GM23338 (cell line): ENCODE results near the gene UNC45A. TPM values are rescaled to one million over a fixed set of nuclear protein-coding genes. Genes with fewer than 3 reads are reported as not detected.

Source experiments
- ATAC-seq: fragments of 200-7000 bp; cut with Tn5 transposase; 3 replicates; pipeline ENCODE4 v1.9.1; 2020
- DNase-seq: peaks from one replicate; pipeline ENCODE4 v3.0.0-alpha.2; 2015; ENCODE audit warnings: low spot score
- H2AFZ ChIP-seq: fragments of 200-600 bp; sonication (generic); 2 replicates; pipeline ENCODE4 v1.8.0; 2016; ENCODE audit warnings: antibody characterized with exemption, mild to moderate bottlenecking, moderate library complexity
- H3F3A ChIP-seq: fragments of 200-600 bp; sonication (generic); replicated peaks from 2 replicates; pipeline ENCODE4 v1.8.0; 2017; ENCODE audit warnings: antibody characterized with exemption, mixed run types, low read depth
- H3K27ac ChIP-seq: fragments of 200-600 bp; sonication (generic); 2 replicates; pipeline ENCODE4 v1.6.1; 2016; ENCODE audit warnings: low read depth
- H3K27me3 ChIP-seq: fragments of 200-600 bp; sonication (generic); 2 replicates; pipeline ENCODE4 v1.8.0; 2016; ENCODE audit warnings: mild to moderate bottlenecking, mixed run types, moderate library complexity; ENCODE audit not compliant: insufficient read depth
- H3K36me3 ChIP-seq: fragments of 200-600 bp; sonication (generic); 2 replicates; pipeline ENCODE4 v1.8.0; 2016; ENCODE audit warnings: mild to moderate bottlenecking; ENCODE audit not compliant: insufficient read depth
- H3K4me1 ChIP-seq: fragments of 200-600 bp; sonication (generic); 2 replicates; pipeline ENCODE4 v1.8.0; 2016; ENCODE audit warnings: mild to moderate bottlenecking, moderate library complexity; ENCODE audit not compliant: insufficient read depth
- H3K4me2 ChIP-seq: fragments of 200-600 bp; sonication (generic); 2 replicates; pipeline ENCODE4 v1.7.1; 2017; ENCODE audit warnings: mixed run types
- H3K4me3 ChIP-seq: fragments of 200-600 bp; sonication (generic); 2 replicates; pipeline ENCODE4 v1.6.1; 2016; ENCODE audit warnings: mixed run types
- H3K79me2 ChIP-seq: fragments of 200-600 bp; sonication (generic); replicated peaks from 2 replicates; pipeline ENCODE4 v1.8.0; 2017; ENCODE audit warnings: mild to moderate bottlenecking; ENCODE audit not compliant: insufficient read depth
- H3K9me2 ChIP-seq: fragments of 200-600 bp; sonication (generic); 2 replicates; pipeline ENCODE4 v1.8.0; 2017; ENCODE audit not compliant: insufficient read depth
- H4K20me1 ChIP-seq: fragments of 200-600 bp; sonication (generic); replicated peaks from 2 replicates; pipeline ENCODE4 v1.8.0; 2017; ENCODE audit warnings: mild to moderate bottlenecking; ENCODE audit not compliant: insufficient read depth
- H3K27ac Mint-ChIP-seq: 2 replicates; pipeline ENCODE4 v1.8.0; 2020; ENCODE audit warnings: inconsistent platforms, mild to moderate bottlenecking, moderate library complexity, mixed read lengths
- H3K27me3 Mint-ChIP-seq: 3 replicates; pipeline ENCODE4 v1.8.0; 2022; ENCODE audit warnings: low read depth, mild to moderate bottlenecking, moderate library complexity, mixed read lengths, inconsistent platforms; ENCODE audit not compliant: insufficient read depth, poor library complexity
- H3K36me3 Mint-ChIP-seq: 3 replicates; pipeline ENCODE4 v1.8.0; 2021; ENCODE audit warnings: low read depth, mild to moderate bottlenecking, inconsistent platforms, moderate library complexity, mixed read lengths
- H3K4me1 Mint-ChIP-seq: 3 replicates; pipeline ENCODE4 v1.8.0; 2020; ENCODE audit warnings: mild to moderate bottlenecking, inconsistent platforms, mixed read lengths
- H3K4me3 Mint-ChIP-seq: 3 replicates; pipeline ENCODE4 v1.8.0; 2021; ENCODE audit warnings: moderate library complexity, mild to moderate bottlenecking, inconsistent platforms, mixed read lengths
- H3K9me3 Mint-ChIP-seq: 3 replicates; pipeline ENCODE4 v1.8.0; 2020; ENCODE audit warnings: moderate library complexity, mild to moderate bottlenecking, inconsistent platforms, mixed read lengths
- ETS1 ChIP-seq: IDR thresholded peaks from 2 replicates; pipeline ENCODE4 v1.6.1; 2016; ENCODE audit warnings: antibody characterized with exemption
- EZH2phosphoT487 ChIP-seq: fragments of 200-600 bp; sonication (generic); IDR thresholded peaks from one replicate; pipeline ENCODE4 v1.8.1; 2018; ENCODE audit warnings: antibody characterized with exemption; ENCODE audit not compliant: unreplicated experiment
- JUNB ChIP-seq: IDR thresholded peaks from one replicate; pipeline ENCODE4 v1.6.1; 2016; ENCODE audit warnings: antibody characterized with exemption; ENCODE audit not compliant: unreplicated experiment
- POLR2AphosphoS5 ChIP-seq: IDR thresholded peaks from 2 replicates; pipeline ENCODE4 v1.6.1; 2016; ENCODE audit warnings: antibody characterized with exemption, low read depth
- REST ChIP-seq: IDR thresholded peaks from one replicate; pipeline ENCODE4 v1.6.1; 2018; ENCODE audit warnings: antibody characterized with exemption; ENCODE audit not compliant: unreplicated experiment
- ZNF114 ChIP-seq: fragments of 250-450 bp; sonication (Bioruptor Pico); IDR thresholded peaks from 2 replicates; pipeline ENCODE4 v1.5.0; 2020; ENCODE audit warnings: mild to moderate bottlenecking, moderate library complexity
- ZNF331 ChIP-seq: fragments of 250-450 bp; sonication (Bioruptor Pico); IDR thresholded peaks from 2 replicates; pipeline ENCODE4 v1.5.0; 2020; ENCODE audit warnings: low read depth, mild to moderate bottlenecking, moderate library complexity
- ZNF462 ChIP-seq: fragments of 250-450 bp; sonication (Bioruptor Pico); IDR thresholded peaks from 2 replicates; pipeline ENCODE4 v1.5.0; 2020; ENCODE audit warnings: mild to moderate bottlenecking, moderate library complexity
- polyA plus RNA-seq: library from polyadenylated mRNA; unstranded; fragments of >200 nt; fragmentation: Nextera tagmentation; extraction: Ambion mirVana; gene quantifications from 2 replicates; pipeline ENCODE4 v1.2.1, GENCODE V29; 2016
- total RNA-seq: library from RNA; depleted of rRNA; stranded (reverse); fragments of >200 nt; shearing (Covaris generic); gene quantifications from 2 replicates; pipeline ENCODE4 v1.2.3, GENCODE V29; 2014

UNC45A gene
- total and polyA plus RNA-seq, 2 experiments from 2014 or later = 40.2 to 86.8 TPM

GRCh38 chr15:90945091-90945490 lies 10.0 kb downstream of the UNC45A start (continued):
- TF ChIP-seq ZNF462 (CRISPR knock-in tag) (no peak), EZH2phosphoT487 (no peak)

- TF ChIP-seq REST (no peak), POLR2AphosphoS5 (no peak), JUNB (no peak), ZNF114 (no peak), ZNF331 (CRISPR knock-in tag) (no peak), ETS1 (no peak)
- H3K9me2 ChIP-seq = no peaks in the 10 kb centered on the region
- no peak overlapping the region for H2AFZ ChIP-seq
- no peak overlapping the region for H3K4me2 ChIP-seq
- DNase-seq = no peak
- no peaks in the 10 kb centered on the region for H3K79me2 ChIP-seq
- Mint-ChIP-seq H3K4me3 (no peak overlapping the region), H3K9me3 (no peaks in the 10 kb centered on the region), H3K36me3 (peaks cover 75% of the 10 kb centered on the region), H3K27ac (no peak overlapping the region), H3K27me3 (peaks cover 4% of the 10 kb centered on the region), H3K4me1 (no peaks in the 10 kb centered on the region)
- peaks cover 13% of the 10 kb centered on the region; the same call in 1 of the 2 replicates for H3K36me3 ChIP-seq
- no peak overlapping the region for H3K27ac ChIP-seq
- no peak overlapping the region for H3K4me3 ChIP-seq
- no peaks in the 10 kb centered on the region for H3F3A ChIP-seq
- no peaks in the 10 kb centered on the region for H3K27me3 ChIP-seq
- H4K20me1 ChIP-seq = no peaks in the 10 kb centered on the region; the same call in 1 of the 2 replicates
- no peaks in the 10 kb centered on the region for H3K4me1 ChIP-seq
- ATAC-seq = no peak
Measured at GRCh38 chr15:90946538-90946937, 11.5 kb downstream of the UNC45A start.
